K562 (cell line): ENCODE data around the gene ZKSCAN1. TPM values are rescaled to one million over a fixed set of nuclear protein-coding genes. Genes with fewer than 3 reads are reported as not detected.
A peak's percentile ranks its signal among the peaks of the same experiment; 100 is the strongest.

ENCODE experiments used
- ATAC-seq: fragments of 200-7000 bp; cut with Tn5 transposase; 3 replicates; pipeline ENCODE4 v1.9.1; 2020; ENCODE audit warnings: moderate library complexity
- BruUV-seq: library from RNA; stranded (reverse); fragments of 400-500 nt; replicated peaks from 2 replicates; lab custom pipeline; 2021; lab: Mats Ljungman, UMichigan
- CTCF ChIA-PET: fragments of 300-600 bp; formaldehyde crosslinking; extraction: SDS; loops from one replicate; lab custom pipeline; 2021; ENCODE audit warnings: low intra/inter-chr PET ratio; lab: Yijun Ruan, JAX
- POLR2A ChIA-PET: fragments of 300-600, 350-650 bp; sonication (Branson Sonifier 250); formaldehyde crosslinking; extraction: SDS; loops from one replicate; lab custom pipeline; 2021; ENCODE audit warnings: antibody characterized with exemption, inconsistent platforms; lab: Yijun Ruan, JAX
- DNase-seq, 4 experiments: peaks; one replicate each; pipeline versions ENCODE4 v3.0.0 to v3.0.0-alpha.2; 2011 to 2018; ENCODE audit warnings: low spot score in 3 of 4, mixed read lengths in 3 of 4; ENCODE audit errors: extremely low read depth in 1 of 4
- FAIRE-seq: peaks from 2 replicates; lab custom pipeline; 2011; peaks lifted over from hg19 to GRCh38; lab: Jason Lieb, UNC
- H2AFZ ChIP-seq: 2 replicates; pipeline ENCODE4 v1.6.0; 2011; ENCODE audit warnings: low read depth, low read length, control low read depth, inconsistent platforms
- H3K27ac ChIP-seq: fragments of 200-600 bp; 3 replicates; pipeline ENCODE4 v1.8.0; 2011; ENCODE audit warnings: low read depth, mild to moderate bottlenecking, control low read depth, inconsistent platforms, low read length, moderate library complexity, mixed read lengths; ENCODE audit errors: extremely low read depth
- H3K27me3 ChIP-seq, 2 experiments: fragments of 300-600 bp in 1 of 2; 2 replicates in 1 of 2; 3 replicates in 1 of 2; pipeline versions ENCODE4 v1.6.0 to v1.8.0; 2011; ENCODE audit warnings: inconsistent platforms in 2 of 2, low read length in 2 of 2, mild to moderate bottlenecking in 1 of 2, mixed read lengths in 1 of 2, moderate library complexity in 1 of 2; ENCODE audit not compliant: control insufficient read depth in 2 of 2, insufficient read depth in 2 of 2
- H3K36me3 ChIP-seq: fragments of 300-600 bp; 3 replicates; pipeline ENCODE4 v1.8.0; 2011; ENCODE audit warnings: mild to moderate bottlenecking, low read length, inconsistent platforms; ENCODE audit not compliant: control insufficient read depth, insufficient read depth
- H3K4me1 ChIP-seq, 2 experiments: fragments of 200-600 bp in 1 of 2; replicated peaks in 1 of 2; 2 replicates in 1 of 2; 3 replicates in 1 of 2; pipeline versions ENCODE4 v1.5.1 to v1.8.0; 2011; ENCODE audit warnings: inconsistent platforms in 2 of 2, low read length in 2 of 2, mild to moderate bottlenecking in 1 of 2, mixed read lengths in 1 of 2, moderate library complexity in 1 of 2; ENCODE audit not compliant: control insufficient read depth in 2 of 2, insufficient read depth in 2 of 2
- H3K4me2 ChIP-seq: 2 replicates; pipeline ENCODE4 v1.6.1; 2011; ENCODE audit warnings: low read length, control low read depth, inconsistent platforms, mixed read lengths; ENCODE audit not compliant: insufficient read depth
- H3K4me3 ChIP-seq: fragments of 200-600 bp; sonication (generic), shearing (Covaris generic); 2 replicates; pipeline ENCODE4 v1.5.1; 2016; ENCODE audit warnings: control low read depth, inconsistent platforms
- H3K79me2 ChIP-seq: fragments of 200-600 bp; 3 replicates; pipeline ENCODE4 v1.8.0; 2011; ENCODE audit warnings: low read length, inconsistent platforms; ENCODE audit not compliant: control insufficient read depth, insufficient read depth
- H3K9ac ChIP-seq, 2 experiments: 2 replicates each; pipeline versions ENCODE4 v1.6.0 to v1.6.1; 2011; ENCODE audit warnings: low read depth in 2 of 2, low read length in 2 of 2, control low read depth in 1 of 2, inconsistent platforms in 1 of 2, mild to moderate bottlenecking in 1 of 2, mixed read lengths in 1 of 2; ENCODE audit not compliant: insufficient read depth in 1 of 2
- H3K9me1 ChIP-seq: one replicate; pipeline ENCODE4 v1.6.0; 2011; ENCODE audit warnings: inconsistent platforms, mild to moderate bottlenecking, low read length, moderate library complexity; ENCODE audit not compliant: control insufficient read depth, insufficient read depth
- H3K9me3 ChIP-seq: replicated peaks from 2 replicates; pipeline ENCODE4 v1.5.1; 2011; ENCODE audit warnings: low read depth, low read length, inconsistent platforms; ENCODE audit not compliant: control insufficient read depth, insufficient read depth
- H4K20me1 ChIP-seq: replicated peaks from 2 replicates; pipeline ENCODE4 v1.6.1; 2011; ENCODE audit warnings: low read length, inconsistent platforms, mixed read lengths; ENCODE audit not compliant: control insufficient read depth, insufficient read depth
- CTCF ChIP-seq, 3 experiments: IDR thresholded peaks in 2 of 3; conservative IDR thresholded peaks in 1 of 3; 2 replicates each; pipeline ENCODE4 v1.5.1; 2011 to 2012; ENCODE audit warnings: low read length in 3 of 3, mild to moderate bottlenecking in 3 of 3, control low read depth in 2 of 3, improper control_type of control experiment in 1 of 3, inconsistent platforms in 1 of 3, low read depth in 1 of 3, mixed read lengths in 1 of 3, moderate library complexity in 1 of 3; ENCODE audit not compliant: insufficient read depth in 2 of 3
- OTX1 ChIP-seq: fragments of 450-650 bp; formaldehyde crosslinking; IDR thresholded peaks from 2 replicates; pipeline ENCODE4 v1.4.0; 2022; ENCODE audit warnings: mild to moderate bottlenecking
- RBFOX2 ChIP-seq: fragments of 200-400 bp; formaldehyde crosslinking; IDR thresholded peaks from 2 replicates; pipeline ENCODE4 v1.6.1; 2017; ENCODE audit warnings: low read depth, mild to moderate bottlenecking, low read length, moderate library complexity
- SUPT5H ChIP-seq: fragments of 450-650 bp; IDR thresholded peaks from 2 replicates; pipeline ENCODE4 v1.6.1; 2016
- ZNF408 ChIP-seq: fragments of 250-450 bp; sonication (Bioruptor Pico); IDR thresholded peaks from 2 replicates; pipeline ENCODE4 v1.4.0; 2020; ENCODE audit warnings: low read depth, mild to moderate bottlenecking, moderate library complexity
- WGBS: fragments of 100-300 bp; shearing (Covaris generic); methylation state at CpG from one replicate; pipeline ENCODE4 v1.1.6; 2016; ENCODE audit warnings: low coverage, mixed read lengths; ENCODE audit not compliant: insufficient coverage; ENCODE audit errors: missing lambda C conversion rate; 5-methylcytosine and 5-hydroxymethylcytosine counted together
- in situ Hi-C: fragments of 300-500 bp; cut with MboI; formaldehyde crosslinking; loops from 4 replicates; pipeline ENCODE4 v1.15.0; 2018; ENCODE audit warnings: inconsistent platforms, mixed read lengths
- intact Hi-C: fragments of 100-400 bp; cut with micrococcal nuclease; formaldehyde crosslinking; loops from 2 replicates; pipeline ENCODE4 v1.14.2; 2022
- polyA plus RNA-seq, 8 experiments: library from polyadenylated mRNA; depleted of rRNA in 4 of 8; stranded (reverse) in 5 of 8; unstranded in 3 of 8; fragments of >200 nt; fragmentation: Nextera tagmentation in 2 of 8; fragmentation: Illumina TruSeq in 1 of 8; extraction: Ambion mirVana in 2 of 8; extraction: Trizol in 1 of 8; gene quantifications; 2 replicates each; pipeline versions ENCODE4 v1.2.1 to v1.2.3, GENCODE V29; 2011 to 2014; ENCODE audit warnings: inconsistent platforms in 1 of 8, missing spikeins in 1 of 8
- total RNA-seq, 7 experiments: library from RNA; depleted of rRNA in 6 of 7; stranded (reverse); fragments of >200 nt in 6 of 7; fragmentation: Illumina TruSeq in 2 of 7; extraction: Trizol in 2 of 7; gene quantifications; 2 replicates each; pipeline versions ENCODE4 v1.2.1 to v1.2.3, GENCODE V29; 2011 to 2021; ENCODE audit warnings: low replicate concordance in 1 of 7

ZKSCAN1 gene
- total and polyA plus RNA-seq, 9 of the 15 experiments (the other 6 are each of a cell fraction or from before 2014, with no cell fraction given) = 5.3 to 43.0 (median 23.2) TPM

GRCh38 chr7:100072462-100072861 lies 57.1 kb downstream of the ZKSCAN1 start:
- no peak for FAIRE-seq
- Histone ChIP-seq H3K4me2 (no peak overlapping the region), H3K79me2 (peaks cover 10% of the 10 kb centered on the region), H2AFZ (no peak overlapping the region), H3K9ac (no peak overlapping the region), H3K36me3 (peaks cover 84% of the 10 kb centered on the region), H3K4me1 (no peaks in the 10 kb centered on the region), H4K20me1 (no peaks in the 10 kb centered on the region), H3K4me3 (no peak overlapping the region), H3K27me3 (no peaks in the 10 kb centered on the region), H3K27ac (no peak overlapping the region), H3K9me1 (no peaks in the 10 kb centered on the region), H3K9me3 (peaks cover 56% of the 10 kb centered on the region)
- in situ Hi-C loops = no loop called here
- ChIA-PET POLR2A (interaction anchor here (0.6 to 5.3 kb wide), 4 partner anchors 8 to 273 kb away, joined by 3 to 32 read pairs (median 4); partner anchors contain the start of gene AP4M1), CTCF (no interaction called here)
- over 99% methylated on average over 10 of the region's 10 CpGs for WGBS
- no peak for ATAC-seq
- TF ChIP-seq OTX1 (0 out of 2 replicates have a peak, but pooled peaks have one; percentile 21), CTCF (IDR thresholded peaks at IDR 0.05 in 2 of 3, conservative IDR thresholded peaks at IDR 0.05 in 1 of 3; ENCODE audit: insufficient read depth in 2 of 3, low read depth in 1 of 3, low read length in 3 of 3) (no peak), SUPT5H (peak; percentile 41; the same call in 1 of the 2 replicates), ZNF408 (CRISPR knock-in tag) (no peak), RBFOX2 (0 out of 2 replicates have a peak, but pooled peaks have one; percentile 23)
- no TSS peak for BruUV-seq
- intact Hi-C loops = no loop called here
- no peak for DNase-seq
